Osteocyte (in vitro differentiated cells): ENCODE results near the gene KAZALD1. TPM values are rescaled to one million over a fixed set of nuclear protein-coding genes. Genes with fewer than 3 reads are reported as not detected.

Experiments used
- DNase-seq: peaks from one replicate; pipeline ENCODE4 v3.0.0; 2021; ENCODE audit warnings: mixed read lengths; ENCODE audit not compliant: unreplicated experiment; ENCODE audit errors: extremely low spot score
- H3K27ac Mint-ChIP-seq: one replicate; pipeline ENCODE4 v1.8.0; 2021; ENCODE audit warnings: mild to moderate bottlenecking, mixed read lengths; ENCODE audit not compliant: unreplicated experiment
- H3K27me3 Mint-ChIP-seq: one replicate; pipeline ENCODE4 v1.8.0; 2021; ENCODE audit warnings: mixed read lengths; ENCODE audit not compliant: unreplicated experiment
- H3K36me3 Mint-ChIP-seq: one replicate; pipeline ENCODE4 v1.8.0; 2021; ENCODE audit warnings: mixed read lengths; ENCODE audit not compliant: unreplicated experiment
- H3K4me1 Mint-ChIP-seq: one replicate; pipeline ENCODE4 v1.8.0; 2021; ENCODE audit warnings: mixed read lengths; ENCODE audit not compliant: unreplicated experiment
- H3K4me3 Mint-ChIP-seq: one replicate; pipeline ENCODE4 v1.8.0; 2021; ENCODE audit warnings: mild to moderate bottlenecking, moderate library complexity, mixed read lengths; ENCODE audit not compliant: unreplicated experiment
- H3K9me3 Mint-ChIP-seq: one replicate; pipeline ENCODE4 v1.8.0; 2021; ENCODE audit warnings: mixed read lengths; ENCODE audit not compliant: unreplicated experiment
- CTCF ChIP-seq: fragments of 200-600 bp; sonication (generic); IDR thresholded peaks from 2 replicates; pipeline ENCODE4 v1.5.0; 2021; ENCODE audit warnings: antibody characterized with exemption, mild to moderate bottlenecking, moderate library complexity
- total RNA-seq: library from RNA; stranded (reverse); gene quantifications from 2 replicates; pipeline ENCODE4 v1.2.1, GENCODE V29; 2021

KAZALD1 gene
- total RNA-seq, 1 donor from 2014 or later: 49.0 TPM

- H3K27ac Mint-ChIP-seq: no peak overlapping the region
- no peaks in the 10 kb centered on the region for H3K36me3 Mint-ChIP-seq
- peaks cover 19% of the 10 kb centered on the region for H3K4me1 Mint-ChIP-seq
- H3K27me3 Mint-ChIP-seq: no peaks in the 10 kb centered on the region
- H3K9me3 Mint-ChIP-seq: no peaks in the 10 kb centered on the region
- DNase-seq: no peak
- no peak for TF ChIP-seq CTCF
- H3K4me3 Mint-ChIP-seq: no peak overlapping the region
These were observed 42.4 kb upstream of the KAZALD1 start for GRCh38 chr10:101019440-101019703.

- H3K27me3 Mint-ChIP-seq: no peaks in the 10 kb centered on the region
- no peaks in the 10 kb centered on the region for H3K9me3 Mint-ChIP-seq
- no peak overlapping the region for H3K4me3 Mint-ChIP-seq
- no peaks in the 10 kb centered on the region for H3K36me3 Mint-ChIP-seq
- no peak for DNase-seq
- peaks cover 10% of the 10 kb centered on the region for H3K4me1 Mint-ChIP-seq
- no peak overlapping the region for H3K27ac Mint-ChIP-seq
- no peak for TF ChIP-seq CTCF
These were observed 41.2 kb upstream of the KAZALD1 start for GRCh38 chr10:101020427-101021075.

- no peak for DNase-seq
- H3K9me3 Mint-ChIP-seq: no peaks in the 10 kb centered on the region
- peaks cover 10% of the 10 kb centered on the region for H3K4me1 Mint-ChIP-seq
- no peak overlapping the region for H3K4me3 Mint-ChIP-seq
- H3K27me3 Mint-ChIP-seq: no peaks in the 10 kb centered on the region
- TF ChIP-seq CTCF: no peak
- no peaks in the 10 kb centered on the region for H3K36me3 Mint-ChIP-seq
- no peak overlapping the region for H3K27ac Mint-ChIP-seq
These were observed 40.5 kb upstream of the KAZALD1 start for GRCh38 chr10:101021239-101021638.

- H3K27me3 Mint-ChIP-seq: no peaks in the 10 kb centered on the region
- TF ChIP-seq CTCF: no peak
These were observed 40.0 kb upstream of the KAZALD1 start for GRCh38 chr10:101021692-101022251.

GRCh38 chr10:101022967-101023705 lies 38.7 kb upstream of the KAZALD1 start:
- Mint-ChIP-seq H3K36me3 (no peaks in the 10 kb centered on the region), H3K4me3 (no peak overlapping the region), H3K27me3 (no peaks in the 10 kb centered on the region), H3K27ac (no peak overlapping the region), H3K4me1 (peaks cover 10% of the 10 kb centered on the region), H3K9me3 (no peaks in the 10 kb centered on the region)
- no peak for TF ChIP-seq CTCF
- DNase-seq: no peak

More at GRCh38 chr10:101021692-101022251, 40.0 kb upstream of the KAZALD1 start:
- no peak overlapping the region for H3K27ac Mint-ChIP-seq
- no peaks in the 10 kb centered on the region for H3K36me3 Mint-ChIP-seq
- H3K4me3 Mint-ChIP-seq: no peak overlapping the region
- peak; percentile 80 for DNase-seq
- H3K9me3 Mint-ChIP-seq: no peaks in the 10 kb centered on the region
- H3K4me1 Mint-ChIP-seq: peaks cover 10% of the 10 kb centered on the region
